Cerebellar nuclear complex (tissue), 1 donor: ENCODE data around the gene CLCN3.
A peak's percentile ranks its signal among the peaks of the same experiment; 100 is the strongest.
"Not testable (repeated sequence)": the region's sequence is repeated elsewhere in the genome, so short reads cannot be mapped to it uniquely, and the experiment has no call there.

ENCODE experiments used
- DNase-seq, 2 experiments: peaks; one replicate each; lab custom pipeline; 2025; lab: John Stamatoyannopoulos, UW

The CLCN3 gene

DNA sequence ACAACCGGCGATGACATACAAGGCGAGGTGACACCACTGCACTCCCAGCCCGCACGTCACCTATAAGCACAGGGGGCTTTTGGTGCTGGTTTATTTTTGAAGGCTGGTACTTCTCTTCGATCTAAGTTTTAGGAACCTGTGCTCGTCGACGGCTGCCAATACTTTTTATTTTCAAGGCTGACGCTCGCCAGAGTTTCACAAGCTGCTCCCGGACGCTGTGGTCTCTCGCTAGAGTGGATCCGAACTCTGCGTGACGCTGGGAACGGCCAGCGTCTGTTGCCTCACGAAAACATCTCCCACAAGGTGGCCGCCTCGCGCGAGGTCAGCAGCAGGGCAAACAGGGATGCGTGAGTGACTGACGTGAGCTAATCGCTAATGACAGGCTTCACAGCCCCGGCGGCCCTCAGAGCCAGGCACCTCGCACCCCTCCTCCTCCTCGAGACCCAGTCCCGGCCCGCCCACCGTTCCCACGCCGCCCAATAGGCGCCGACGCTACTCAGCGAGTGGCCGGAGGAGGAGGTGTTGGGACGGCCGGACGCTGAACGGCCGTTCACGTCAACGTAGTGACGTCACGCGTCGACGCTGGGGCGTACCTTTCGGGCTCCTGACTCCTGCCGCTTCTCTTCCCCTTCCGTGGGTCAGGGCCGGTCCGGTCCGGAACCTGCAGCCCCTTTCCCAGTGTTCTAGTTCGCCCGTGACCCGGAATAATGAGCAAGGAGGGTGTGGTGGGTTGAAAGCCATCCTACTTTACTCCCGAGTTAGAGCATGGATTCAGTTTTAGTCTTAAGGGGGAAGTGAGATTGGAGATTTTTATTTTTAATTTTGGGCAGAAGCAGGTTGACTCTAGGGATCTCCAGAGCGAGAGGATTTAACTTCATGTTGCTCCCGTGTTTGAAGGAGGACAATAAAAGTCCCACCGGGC is at the start of gene CLCN3:
Gene CLCN3 (plus strand): TSS at position 621 of the 922 bp plus-strand sequence. CDS start 15,351 bp downstream, outside the sequence.
- DNase-seq, result peak; percentile 94 to 97

DNA sequence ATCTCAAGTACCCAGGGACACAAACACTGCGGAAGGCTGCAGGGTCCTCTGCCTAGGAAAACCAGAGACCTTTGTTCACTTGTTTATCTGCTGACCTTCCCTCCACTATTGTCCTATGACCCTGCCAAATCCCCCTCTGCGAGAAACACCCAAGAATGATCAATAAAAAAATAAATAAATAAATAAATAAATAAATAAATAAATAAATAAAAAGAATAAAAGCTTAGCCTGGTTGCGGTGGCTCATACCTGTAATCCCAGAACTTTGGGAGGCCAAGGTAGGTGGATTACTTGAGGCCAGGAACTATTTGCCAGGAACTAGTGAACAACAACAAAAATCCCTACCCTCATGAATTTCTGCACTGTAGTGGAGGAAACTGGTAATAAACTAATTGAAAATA is 49.4 kb upstream of the CLCN3 start:
- DNase-seq, result not testable (repeated sequence)

GRCh38 chr4:169571435-169571834 is 48.9 kb upstream of the CLCN3 start:
- no peak for DNase-seq

DNA sequence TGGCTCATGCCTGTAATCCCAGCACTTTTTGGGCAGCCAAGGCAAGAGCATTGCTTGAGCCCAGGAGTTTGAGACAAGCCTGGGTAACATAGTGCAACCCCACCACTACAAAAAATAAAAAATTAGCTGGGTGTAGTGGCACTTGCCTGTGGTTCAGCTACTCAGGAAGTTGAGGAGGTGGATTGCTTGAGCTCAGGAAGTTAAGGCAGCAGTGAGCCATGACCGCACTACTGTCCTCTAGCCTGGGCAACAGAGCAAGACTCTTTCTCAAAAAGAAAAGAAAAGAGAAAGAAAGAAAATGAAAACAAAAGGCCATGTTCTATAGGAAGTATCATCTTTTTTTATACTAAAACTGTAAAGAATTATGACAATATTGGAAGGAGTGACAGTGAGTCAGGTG is 46.5 kb upstream of the CLCN3 start:
- no peak for DNase-seq

DNA sequence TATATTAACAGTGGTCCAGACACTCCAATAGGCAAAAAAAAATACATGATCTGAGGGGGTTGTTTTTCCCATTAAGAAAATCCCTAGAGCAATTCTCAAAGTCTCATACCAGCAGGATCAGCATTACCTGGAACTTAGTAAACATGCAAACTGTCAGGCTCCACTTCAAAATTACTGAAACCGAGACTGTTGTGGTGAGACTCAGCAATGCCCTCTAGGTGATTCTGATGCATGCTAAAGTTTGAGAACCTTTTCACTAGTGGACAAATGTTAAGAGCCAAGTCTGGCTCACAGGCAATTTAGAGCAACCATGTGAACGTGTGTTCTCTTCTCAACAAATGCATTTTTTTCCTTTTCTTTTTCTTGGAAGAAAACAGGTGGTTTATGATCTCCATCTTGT is 38.2 kb upstream of the CLCN3 start:
- no peak for DNase-seq

DNA sequence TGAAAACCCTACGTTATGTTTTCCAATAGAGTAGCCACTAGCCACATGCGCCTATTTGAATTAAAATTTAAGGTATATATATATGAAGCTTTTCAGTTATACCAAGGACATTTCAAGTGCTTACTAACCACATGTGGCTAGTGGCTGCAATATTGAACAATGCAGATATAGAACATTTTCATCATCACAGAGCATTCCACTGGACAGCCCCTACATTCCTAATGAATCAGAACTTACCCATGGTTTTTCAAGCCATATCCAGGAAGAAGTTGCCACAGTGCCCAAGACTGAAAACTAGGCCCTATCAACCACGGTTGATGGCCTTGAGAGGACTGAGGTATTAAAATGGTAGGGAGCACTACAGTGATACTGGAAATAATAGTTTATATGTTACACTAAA is 37.7 kb upstream of the CLCN3 start:
- no peak for DNase-seq

DNA sequence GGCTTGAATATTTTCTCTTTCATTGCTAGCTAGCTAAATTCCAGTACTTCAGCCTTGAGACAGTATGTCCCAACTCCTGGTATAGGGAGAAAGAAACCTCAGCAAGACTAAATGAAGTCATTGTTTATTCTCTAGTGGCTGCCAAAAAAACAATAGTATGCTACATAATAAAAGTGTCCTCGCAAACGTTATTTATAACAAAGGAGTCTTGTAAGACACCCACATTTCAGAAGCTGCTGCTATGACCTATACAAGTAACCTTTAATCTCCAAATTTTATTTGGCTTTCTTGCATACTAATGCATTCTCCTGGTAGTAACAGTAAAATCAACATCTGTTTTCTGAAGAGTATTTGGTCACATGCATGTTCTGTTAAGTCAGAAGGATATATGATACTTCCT is 36.8 kb upstream of the CLCN3 start:
- no peak for DNase-seq

- no peak for DNase-seq
Measured at GRCh38 chr4:169593050-169593560, 27.3 kb upstream of the CLCN3 start.

- DNase-seq, result no peak
Measured at GRCh38 chr4:169594560-169595195, 25.7 kb upstream of the CLCN3 start.

GRCh38 chr4:169601016-169601771 is 19.2 kb upstream of the CLCN3 start:
- DNase-seq, result no peak

DNA sequence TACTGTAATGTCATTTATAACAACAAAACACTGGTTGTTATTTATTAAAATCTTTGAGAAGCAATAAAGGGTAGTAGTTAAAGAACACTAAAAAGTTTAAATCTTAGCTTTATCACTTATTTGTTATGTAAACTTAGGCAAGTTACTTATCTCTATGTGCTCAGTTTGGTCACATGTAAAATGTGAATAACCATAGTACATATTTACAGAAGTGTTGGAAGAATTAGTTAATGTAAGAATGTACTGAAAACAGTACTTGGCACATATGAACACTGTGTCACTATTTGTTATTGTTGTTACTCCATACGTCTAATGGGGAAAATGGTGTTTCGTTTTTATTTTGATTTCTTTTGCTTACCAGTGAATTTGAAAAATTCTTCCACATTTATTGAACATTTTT is 17.1 kb upstream of the CLCN3 start:
- DNase-seq, result no peak

DNA sequence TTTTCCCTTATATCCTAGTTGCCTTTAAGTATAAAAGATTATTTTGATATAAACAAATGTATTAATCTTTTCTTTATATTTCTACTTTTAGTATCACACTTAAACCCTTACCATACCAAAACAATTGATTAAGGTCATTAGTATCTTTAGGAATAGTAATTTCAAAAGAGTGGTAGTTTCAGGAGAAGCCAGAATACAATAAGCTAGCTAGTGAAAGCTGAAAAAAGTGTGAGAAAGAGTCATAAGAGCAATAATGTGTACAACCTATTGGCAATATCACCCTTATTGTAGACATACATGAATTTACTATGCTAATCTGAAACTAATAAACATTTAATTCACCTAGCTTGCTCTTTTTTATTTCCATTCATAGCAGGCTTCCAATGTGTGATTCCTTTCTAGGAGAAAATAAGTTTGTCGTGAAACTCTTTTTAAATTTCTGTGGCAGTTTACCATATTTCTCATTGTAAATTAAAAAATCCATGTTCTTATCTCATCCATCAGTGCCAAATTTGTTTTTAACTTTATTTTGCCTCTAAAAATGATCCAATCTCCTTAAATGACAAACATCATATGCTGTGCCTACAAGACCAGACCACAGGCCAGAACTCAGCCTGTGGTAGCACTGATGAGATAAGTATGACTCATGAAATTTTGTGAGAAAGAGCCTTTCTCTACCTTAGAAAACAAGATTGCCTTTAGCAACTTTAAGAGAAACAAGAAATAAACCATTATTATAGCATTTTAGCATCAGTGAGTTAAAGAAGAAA is 16.1 kb upstream of the CLCN3 start:
- DNase-seq, result no peak

DNA sequence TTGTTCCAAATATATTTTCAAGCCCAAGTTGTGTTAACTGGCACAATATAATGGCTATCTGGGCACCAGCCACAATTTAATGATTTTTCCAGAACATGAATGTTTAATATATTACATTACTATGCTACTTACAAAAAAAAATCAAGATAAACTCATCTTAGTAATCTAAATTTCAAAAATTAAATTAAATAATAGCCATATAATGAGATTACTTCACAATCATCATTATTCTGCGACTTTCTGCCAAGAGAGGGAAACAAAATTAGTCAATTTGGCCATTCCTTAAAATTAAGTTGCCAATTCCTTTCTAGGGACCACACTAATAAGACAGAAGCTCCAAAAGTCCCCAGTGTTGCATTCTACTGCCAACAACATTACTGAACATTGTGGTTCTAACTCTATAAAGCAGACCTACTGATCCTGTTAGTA is 15.5 kb upstream of the CLCN3 start:
- DNase-seq, result no peak

- DNase-seq, result no peak
Measured at GRCh38 chr4:169611157-169611556, 9.2 kb upstream of the CLCN3 start.

DNA sequence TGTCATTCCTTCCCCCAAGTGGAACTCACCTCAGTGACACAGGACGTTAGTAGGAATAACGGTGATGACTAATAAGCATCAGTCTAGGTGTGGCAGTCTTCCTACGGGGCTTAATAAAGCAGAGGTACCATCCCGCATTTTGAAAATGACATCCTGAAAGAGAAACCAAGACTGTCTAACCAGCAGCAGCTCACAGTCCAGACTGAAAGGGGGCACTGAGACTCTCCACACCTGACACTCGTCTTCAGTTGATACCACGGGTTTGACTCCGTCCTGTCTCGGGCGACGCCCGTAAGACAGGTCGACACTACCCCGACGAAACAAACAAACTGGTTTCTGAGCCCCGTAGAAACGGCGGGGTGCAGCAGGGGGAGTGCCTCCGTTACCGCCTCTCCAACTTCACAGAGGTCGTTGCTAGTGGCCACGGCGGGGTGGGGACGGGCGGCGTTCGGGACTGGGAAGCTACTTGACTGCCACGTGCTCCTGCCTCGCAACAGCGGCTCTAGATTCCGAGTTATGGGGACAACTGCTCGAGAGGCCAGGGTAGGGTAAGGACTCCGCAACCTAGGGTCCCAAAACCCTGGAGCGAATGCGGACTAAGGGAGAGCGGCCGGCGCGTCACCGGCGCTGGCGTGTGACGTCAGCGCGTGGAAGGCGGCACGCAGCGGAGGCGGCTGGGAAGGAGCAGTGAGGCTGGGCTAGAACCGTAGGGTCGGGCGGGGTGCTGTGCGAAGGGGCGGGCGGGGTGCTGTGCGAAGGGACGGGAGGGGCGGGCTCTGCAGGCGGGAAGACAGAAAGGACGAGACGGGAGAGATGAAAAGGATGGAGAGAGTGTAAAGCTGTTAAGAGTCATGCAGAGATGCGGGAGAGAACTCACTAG is 8.1 kb upstream of the CLCN3 start, which contains the start of gene NEK1:
Gene NEK1 (minus strand): TSS at position 593 of the 880 bp plus-strand sequence. CDS start 9,953 bp downstream, outside the sequence.
- peak; percentile 27 to 34 for DNase-seq

- DNase-seq, result peak in 1 of 2 experiments; percentile 53
Measured at GRCh38 chr4:169612871-169613859, 7.2 kb upstream of the CLCN3 start.

DNA sequence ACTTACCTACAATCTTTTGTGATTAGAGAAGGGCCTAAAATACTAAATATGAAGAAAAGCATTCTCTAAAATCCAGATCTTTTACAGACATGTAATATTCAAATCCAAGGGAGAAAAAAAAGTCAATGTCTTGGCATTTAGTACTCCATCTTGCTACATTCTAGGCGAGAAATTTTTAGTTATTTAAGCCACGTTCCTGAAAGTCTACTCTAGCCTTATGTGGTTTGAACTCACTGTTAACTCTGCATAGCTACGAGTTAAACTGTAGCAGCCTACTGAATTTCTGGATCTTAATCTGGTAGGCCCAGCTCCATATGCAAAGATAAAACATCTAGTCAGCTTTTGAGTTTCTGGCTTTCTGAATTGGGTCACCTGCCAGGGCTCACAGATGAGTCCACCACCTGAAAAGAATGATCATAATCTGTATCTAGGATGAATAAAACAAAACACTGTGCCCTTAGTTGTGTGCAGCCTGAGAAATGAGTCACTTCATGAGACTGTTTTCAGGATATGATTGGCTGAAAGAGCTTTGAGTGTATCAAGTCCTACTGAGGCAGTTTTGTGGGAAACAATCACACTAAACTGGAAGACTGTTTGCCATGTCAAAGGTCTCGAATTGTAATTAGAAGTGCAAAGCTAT is 4.8 kb upstream of the CLCN3 start:
- DNase-seq, result no peak

DNA sequence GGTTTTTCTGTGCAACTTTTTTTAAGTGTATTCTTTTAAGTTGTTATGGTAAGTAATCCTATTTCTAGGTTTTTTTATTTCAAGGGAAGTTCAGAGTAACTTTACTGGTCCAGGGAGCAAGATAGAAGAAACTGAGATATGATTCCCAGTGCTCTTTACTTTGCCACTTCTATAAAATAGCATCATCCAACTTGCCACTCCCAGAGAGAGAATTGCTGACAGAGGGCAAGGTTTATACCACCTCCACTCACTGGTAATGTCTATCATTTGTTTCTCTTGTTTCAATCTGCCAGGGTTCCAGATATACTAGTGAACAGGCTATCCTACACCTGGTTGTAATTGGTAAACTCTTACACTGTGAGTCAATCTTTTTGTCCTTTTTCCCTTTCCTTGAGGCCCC is 3.5 kb upstream of the CLCN3 start:
- DNase-seq, result no peak

DNA sequence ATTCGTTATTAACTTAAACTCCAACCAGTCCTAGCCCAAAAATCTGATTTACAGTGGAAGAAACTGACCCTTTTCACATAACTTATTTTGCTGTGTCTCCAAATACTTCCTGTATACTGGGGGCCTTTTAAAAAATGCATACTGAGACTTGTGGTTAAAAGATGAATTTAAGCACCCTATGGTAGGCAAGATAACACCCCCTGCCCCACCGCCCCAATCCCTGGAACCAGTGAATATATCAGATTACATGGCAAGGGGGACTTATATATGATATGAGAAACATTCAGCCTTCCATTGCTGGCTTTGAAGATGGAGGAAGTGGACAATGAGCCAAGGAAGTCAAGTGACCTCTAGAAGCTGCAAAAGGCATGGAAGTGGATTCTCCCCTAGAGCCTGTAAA is 3.1 kb upstream of the CLCN3 start:
- no peak for DNase-seq
